Epidermal melanocyte (primary cell): Measurements from ENCODE around the gene OR6A2.
"Not testable (repeated sequence)": the region's sequence is repeated elsewhere in the genome, so short reads cannot be mapped to it uniquely, and the experiment has no call there.

ENCODE experiments used
- DNase-seq: peaks from one replicate; pipeline ENCODE4 v3.0.0; 2011; ENCODE audit warnings: low spot score; ENCODE audit not compliant: insufficient read length

Gene OR6A2

GRCh38 chr11:6799402-6799801 lies at the start of gene OR6A2:
Gene OR6A2 (minus strand): TSS chr11:6799689. CDS start chr11:6795708, 3,981 bp downstream.
- DNase-seq: no peak

DNA sequence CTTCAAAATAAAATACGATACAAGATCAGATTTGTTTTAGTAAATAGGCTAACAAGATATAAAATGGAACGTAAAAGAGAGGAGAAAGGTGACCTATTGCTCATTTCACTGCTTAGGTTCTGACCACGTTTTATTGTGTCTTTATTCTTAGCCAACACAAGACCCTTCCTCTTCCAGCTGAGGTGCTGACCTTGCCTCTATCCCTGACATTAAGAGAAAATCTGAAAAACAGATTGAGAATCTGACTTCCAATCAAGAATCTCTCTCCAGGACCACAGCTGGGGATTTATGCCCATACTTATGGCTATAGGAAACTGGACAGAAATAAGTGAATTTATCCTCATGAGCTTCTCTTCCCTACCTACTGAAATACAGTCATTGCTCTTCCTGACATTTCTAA lies 45.9 kb upstream of the OR6A2 start, which contains the start of gene OR10A5:
OR10A5 (plus strand) TSS at position 301 of the 400 bp plus-strand sequence; CDS start at position 301, 0 bp downstream.
- no peak for DNase-seq

GRCh38 chr11:6844356-6844755 lies 44.9 kb upstream of the OR6A2 start:
- DNase-seq: no peak

DNA sequence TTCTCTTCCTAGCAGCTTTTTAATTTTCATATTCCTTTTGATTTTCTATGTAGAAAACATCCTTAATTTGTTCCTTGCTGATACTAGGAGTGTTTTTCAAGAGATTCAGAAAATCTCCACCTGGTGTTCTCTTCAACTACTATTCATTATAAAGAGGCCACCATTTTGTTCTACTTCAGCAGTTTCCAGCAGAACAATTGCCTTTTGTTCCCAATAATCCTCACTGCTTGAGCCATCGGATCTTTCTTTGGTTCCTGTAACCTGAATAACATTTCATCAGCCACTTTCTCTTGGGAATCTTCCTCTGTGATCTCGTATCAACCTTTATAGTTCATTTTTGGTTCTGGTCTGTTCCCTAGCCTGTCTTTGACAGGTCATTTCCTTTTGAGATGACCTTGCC lies 44.2 kb upstream of the OR6A2 start:
- DNase-seq: no peak

DNA sequence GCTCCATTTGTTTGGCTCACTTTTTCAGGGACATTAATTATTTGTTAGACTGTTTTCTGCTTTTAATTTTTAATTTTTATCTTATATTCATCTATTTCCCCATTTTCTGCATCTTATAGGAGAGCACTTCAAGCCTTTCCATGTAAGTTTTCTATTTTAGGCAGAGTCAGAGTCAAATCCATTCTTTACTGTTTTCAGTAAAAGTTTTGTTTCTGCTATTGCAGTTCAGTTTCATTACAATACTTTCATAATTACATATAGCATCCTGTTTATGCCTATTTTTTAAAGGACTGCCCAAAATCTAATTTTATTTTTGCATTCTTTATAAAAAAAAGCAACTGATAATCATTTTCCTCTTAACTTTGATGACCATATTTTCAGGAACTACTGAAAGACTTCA lies 42.2 kb upstream of the OR6A2 start:
- DNase-seq: no peak

DNA sequence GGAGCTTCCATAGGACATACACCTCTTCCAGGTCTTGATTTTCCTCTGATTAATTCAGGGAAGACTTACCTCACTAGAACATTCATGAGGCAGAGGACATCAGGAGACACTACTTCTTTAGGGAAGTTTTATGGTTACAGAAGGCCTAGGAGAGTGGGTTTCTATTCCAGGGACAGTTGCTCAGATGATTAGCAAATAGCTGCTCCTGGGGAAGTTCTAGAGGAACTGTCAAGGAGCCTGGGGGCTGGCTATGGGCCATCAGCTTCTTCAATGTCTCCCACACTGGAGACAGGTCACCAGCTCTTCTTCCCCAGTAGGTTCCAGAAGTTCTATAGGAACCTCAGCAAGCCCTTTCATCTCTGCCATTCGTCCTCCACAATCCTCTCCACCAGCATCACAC lies 34.5 kb upstream of the OR6A2 start:
- no peak for DNase-seq

GRCh38 chr11:6833356-6833755 lies 33.9 kb upstream of the OR6A2 start:
- no peak for DNase-seq

DNA sequence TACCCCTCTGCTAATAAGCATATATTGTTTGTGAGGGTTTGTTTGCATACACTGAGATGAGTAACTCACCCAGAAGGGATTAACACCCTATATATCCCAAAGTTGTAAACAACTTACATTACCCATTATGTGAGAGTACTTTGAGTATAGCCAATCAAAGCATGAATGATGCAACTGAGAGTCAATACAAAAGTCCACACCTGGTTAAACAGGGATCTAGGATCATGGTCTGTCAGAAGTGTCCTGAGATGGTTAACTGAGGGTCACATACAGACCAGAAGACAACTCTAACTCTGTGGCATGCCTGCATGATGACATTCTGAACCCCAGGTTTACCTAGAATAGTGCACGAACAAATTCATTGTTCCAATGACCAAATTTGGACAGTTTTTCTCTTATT lies 28.6 kb upstream of the OR6A2 start:
- no peak for DNase-seq

DNA sequence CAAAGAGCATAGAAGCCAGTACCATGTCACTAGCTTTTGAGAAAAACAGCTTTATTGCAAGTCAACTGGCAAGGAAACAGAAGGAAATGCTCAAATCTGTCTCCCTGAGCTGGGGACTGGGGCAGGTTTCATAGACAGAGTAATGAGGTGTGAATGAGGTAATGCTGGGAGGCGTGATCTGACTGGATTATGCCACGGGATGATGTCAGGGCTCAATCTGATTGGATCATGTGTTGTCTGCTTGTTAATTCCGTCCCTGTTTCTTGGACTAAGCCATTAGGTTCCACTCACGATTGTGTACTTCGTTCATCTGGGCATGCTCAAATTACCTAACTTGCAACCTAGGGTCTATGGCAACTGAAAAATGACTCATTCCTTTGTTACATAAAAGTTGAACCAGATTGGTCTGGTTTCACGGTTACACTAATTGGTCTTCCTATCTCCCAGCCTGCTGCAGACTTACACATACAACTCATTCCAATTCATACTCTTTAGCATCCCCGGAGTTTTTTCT lies 25.8 kb upstream of the OR6A2 start:
- DNase-seq: no peak

DNA sequence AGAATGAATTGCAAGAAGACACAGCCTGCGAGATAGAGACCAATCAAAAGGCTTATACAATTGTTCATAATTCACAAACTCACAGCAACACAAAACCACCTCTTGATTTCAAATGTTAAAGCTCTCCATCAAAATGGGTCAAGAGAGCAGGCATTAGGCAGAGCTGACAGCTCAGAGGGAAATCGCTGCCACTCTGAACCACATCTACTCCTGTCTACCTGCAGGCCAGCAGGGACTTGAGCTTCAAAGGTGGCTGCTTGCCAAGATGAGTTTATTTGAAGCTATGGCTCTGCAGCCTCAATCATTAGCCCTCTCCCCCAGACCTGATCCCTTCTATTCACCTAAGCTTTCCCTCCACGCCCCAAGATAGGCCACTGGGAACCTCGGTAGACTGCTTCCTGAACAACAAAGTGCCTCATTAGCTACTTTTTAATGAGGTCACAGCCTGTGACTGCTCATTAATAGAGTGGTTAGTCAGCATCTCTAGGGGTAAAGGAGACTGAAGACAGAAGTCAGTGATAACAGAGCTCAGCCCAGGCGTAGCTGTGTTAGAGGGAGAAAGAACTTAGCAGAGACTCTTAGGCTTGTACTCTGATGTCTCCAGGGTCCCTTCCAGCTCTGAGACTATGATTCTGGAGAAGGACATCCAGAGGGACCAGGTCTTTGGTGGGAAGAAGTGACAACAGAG lies 24.8 kb upstream of the OR6A2 start:
- DNase-seq: no peak

GRCh38 chr11:6818967-6819366 lies 19.5 kb upstream of the OR6A2 start:
- DNase-seq: no peak

DNA sequence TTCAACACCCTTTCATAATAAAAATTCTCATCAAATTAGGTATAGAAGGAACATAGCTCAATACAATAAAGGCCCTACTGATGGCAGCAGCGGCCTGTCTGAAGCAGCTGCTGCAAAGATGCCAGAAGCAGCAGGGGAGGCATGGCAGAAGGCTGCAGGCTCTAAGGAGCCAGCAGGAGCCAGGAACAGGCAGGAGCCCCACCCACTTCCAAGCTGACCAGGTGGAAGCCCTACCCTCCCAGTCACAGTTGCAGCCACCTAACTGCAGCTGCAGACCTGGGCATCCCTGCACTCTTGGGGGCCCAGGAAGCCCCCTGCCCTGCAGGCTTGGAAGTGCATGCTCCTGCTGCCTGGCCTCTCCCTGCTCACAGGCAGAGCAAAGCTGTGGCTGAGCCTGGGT lies 18.2 kb upstream of the OR6A2 start:
- no peak for DNase-seq

DNA sequence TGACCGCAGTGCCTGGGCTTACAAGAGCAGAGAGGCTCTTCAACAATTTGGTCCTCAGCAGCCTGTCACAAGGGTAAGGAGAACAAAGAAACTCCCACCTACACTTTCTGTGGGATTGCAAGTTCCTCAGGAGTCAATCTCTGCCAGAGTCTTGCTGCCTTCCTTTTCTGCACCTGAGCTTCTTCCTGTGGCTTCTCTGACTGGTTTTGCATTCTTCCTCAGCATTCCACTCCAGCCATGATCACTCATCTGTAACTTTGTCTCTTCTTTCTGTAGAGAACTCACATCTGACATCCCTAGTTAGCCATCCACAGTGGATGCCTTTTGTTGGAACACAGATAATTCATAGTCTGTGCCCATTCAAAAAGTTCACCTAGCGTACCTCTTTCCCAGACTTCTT lies 14.2 kb upstream of the OR6A2 start:
- no peak for DNase-seq

DNA sequence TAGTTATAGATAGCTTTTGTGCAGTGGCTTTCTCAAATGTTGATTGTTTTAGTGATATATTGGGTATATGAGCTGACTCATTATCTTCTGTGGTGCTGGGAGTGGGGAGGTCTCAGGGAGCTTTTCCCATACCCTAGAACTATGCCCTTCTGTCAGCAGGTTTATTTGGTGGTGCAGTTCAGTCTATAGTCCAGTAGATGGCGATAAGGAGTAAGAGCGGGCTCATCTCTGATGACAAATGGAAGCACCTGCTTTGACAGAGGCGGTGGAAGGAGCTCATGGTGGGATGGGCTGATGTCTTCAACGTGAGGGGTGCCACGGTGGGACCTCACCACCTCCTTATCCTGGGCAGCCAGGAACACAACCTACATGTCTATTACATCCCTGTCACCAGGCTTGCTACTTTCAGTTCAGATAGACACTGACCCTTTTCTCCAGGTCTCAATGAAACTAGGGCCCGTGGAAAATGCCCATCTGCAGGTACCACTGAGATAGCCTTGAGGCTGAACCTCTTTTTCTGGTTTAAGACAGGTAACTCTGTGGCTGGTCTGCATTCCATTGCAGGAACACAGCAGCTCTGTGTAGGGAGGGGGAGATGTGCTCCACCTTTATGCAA lies 13.0 kb upstream of the OR6A2 start:
- peak; percentile 32 for DNase-seq

DNA sequence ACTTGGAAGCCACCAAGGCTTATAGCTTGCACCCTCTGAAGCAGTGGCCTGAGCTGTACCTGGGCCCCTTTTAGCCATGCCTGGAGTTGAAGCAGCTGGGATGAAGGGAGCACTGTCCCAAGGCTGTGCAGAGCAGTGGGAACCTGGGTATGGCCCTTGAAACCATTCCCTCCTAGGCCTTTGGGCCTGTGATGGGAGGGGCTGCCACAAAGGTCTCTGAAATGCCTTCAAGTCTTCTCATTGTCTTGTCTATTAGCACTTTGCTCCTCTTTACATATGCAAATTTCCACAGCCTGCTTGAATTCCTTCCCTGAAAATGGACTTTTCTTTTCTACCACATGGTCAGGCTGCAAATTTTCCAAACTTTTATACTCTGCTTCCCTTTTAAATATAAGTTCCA lies 1.6 kb upstream of the OR6A2 start:
- DNase-seq: not testable (repeated sequence)

- DNase-seq: no peak
Measured at GRCh38 chr11:6794639-6795038, 4.8 kb downstream of the OR6A2 start.

GRCh38 chr11:6790546-6790945 lies 8.9 kb downstream of the OR6A2 start:
- no peak for DNase-seq

- DNase-seq: no peak
Measured at GRCh38 chr11:6782720-6783119, 16.8 kb downstream of the OR6A2 start, which contains the start of gene OR2AG1. Gene OR2AG1 (plus strand): TSS chr11:6783020. CDS start chr11:6785038, 2,018 bp downstream.

DNA sequence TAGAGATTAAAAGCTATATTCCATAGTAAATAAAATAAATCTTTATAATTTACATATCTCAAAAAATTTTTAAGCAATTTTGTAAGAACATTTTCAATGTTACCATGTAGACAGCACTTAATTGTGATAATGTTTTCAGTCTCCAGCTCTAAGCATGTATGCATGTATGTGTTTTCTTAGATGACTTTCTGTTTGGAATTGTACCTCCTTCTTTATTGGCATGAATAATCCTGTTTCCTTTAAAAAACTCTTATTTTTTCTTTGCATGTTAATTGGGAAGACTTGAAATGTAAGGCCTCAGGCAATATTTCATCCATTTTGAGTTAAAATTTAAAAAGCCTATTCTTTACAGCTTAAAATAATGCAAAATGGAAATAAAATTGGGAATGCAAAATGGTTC lies 18.7 kb downstream of the OR6A2 start:
- DNase-seq: no peak

DNA sequence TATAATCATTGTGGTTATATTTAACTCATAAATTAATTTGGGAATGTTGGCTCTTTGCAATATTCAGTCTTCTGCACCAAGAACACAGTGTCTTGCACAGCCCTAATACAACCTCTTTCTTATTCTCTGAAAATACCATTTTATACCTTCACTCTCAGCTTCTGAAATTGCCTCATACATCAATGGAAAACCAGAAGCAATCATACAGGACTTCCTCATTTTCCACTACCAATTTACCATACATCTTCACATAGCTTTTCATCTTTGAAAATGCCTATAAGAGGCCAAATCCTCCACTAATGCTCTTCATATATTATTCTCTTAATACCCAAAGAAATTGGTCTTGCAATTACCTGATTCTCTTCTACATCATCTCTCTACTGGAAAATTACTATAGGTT lies 21.0 kb downstream of the OR6A2 start:
- DNase-seq: no peak

DNA sequence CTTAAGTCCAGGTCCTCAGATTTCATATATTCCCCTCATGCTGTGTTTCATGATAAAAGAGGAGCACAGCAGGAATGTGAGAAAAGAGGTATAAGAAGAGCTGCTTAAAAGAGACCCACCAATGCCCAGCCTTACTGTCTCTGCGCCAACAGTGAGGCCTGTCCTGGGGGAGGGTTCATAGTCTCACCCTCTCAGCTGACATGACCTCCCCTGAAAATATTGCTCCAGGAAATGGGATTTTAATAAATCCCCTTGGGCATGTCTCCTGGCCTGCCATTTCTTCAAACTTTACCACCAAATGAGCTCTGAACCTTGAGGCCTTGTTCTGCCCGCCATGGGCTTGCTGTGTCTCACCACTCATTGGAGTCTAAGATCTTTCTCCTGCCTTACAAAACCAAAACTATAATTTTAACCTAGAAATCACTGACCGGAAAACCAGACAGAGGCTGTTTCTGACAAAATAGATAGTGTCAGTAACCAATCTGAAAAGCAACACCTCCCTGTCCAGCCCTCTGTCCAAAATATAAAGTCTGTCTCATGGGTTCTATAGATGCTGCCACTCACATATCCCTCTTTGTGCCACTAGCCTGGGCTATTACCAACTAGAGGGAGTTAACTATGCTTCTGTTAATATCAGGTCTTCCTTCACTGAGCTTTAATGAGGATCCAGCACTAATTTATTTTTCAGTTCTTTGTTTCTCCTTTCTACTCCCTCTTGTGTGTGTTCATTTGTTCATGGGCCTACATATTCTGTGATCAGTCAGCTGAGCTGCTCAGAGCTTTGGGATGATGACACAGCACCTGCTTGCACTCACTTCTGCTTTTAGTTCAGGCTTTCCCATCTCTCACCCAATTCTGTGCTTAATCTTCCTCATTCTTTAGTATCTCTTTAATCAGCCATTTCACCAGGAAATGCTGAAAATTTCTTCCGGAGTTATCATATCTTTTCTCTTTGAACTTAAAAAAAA lies 27.3 kb downstream of the OR6A2 start, which contains the start of gene OR2AG2:
OR2AG2 (minus strand) TSS at position 51 of the 968 bp plus-strand sequence. CDS start 3,019 bp downstream, outside the sequence.
- no peak for DNase-seq
